Iris pigment epithelial cell (primary cell): ENCODE data around the gene TMEM255B.

Experiments
- DNase-seq: peaks from one replicate; pipeline ENCODE4 v3.0.0-alpha.2; 2011; ENCODE audit warnings: low read depth

Gene TMEM255B

GRCh38 chr13:113849546-113849945 lies 90.5 kb downstream of the TMEM255B start:
- no peak for DNase-seq

GRCh38 chr13:113849981-113850721 lies 91.1 kb downstream of the TMEM255B start:
- no peak for DNase-seq

- DNase-seq, result no peak
Measured at GRCh38 chr13:113850722-113851479, 91.9 kb downstream of the TMEM255B start.

GRCh38 chr13:113851480-113851803 lies 92.4 kb downstream of the TMEM255B start:
- DNase-seq, result no peak

GRCh38 chr13:113851826-113852535 lies 93.0 kb downstream of the TMEM255B start:
- no peak for DNase-seq

GRCh38 chr13:113852536-113853517 lies 93.8 kb downstream of the TMEM255B start:
- DNase-seq, result no peak

GRCh38 chr13:113853518-113854237 lies 94.7 kb downstream of the TMEM255B start:
- no peak for DNase-seq

GRCh38 chr13:113854238-113855011 lies 95.4 kb downstream of the TMEM255B start:
- DNase-seq, result no peak

GRCh38 chr13:113855012-113855921 lies 96.2 kb downstream of the TMEM255B start:
- no peak for DNase-seq

GRCh38 chr13:113855931-113856715 lies 97.1 kb downstream of the TMEM255B start:
- no peak for DNase-seq

GRCh38 chr13:113856716-113857065 lies 97.7 kb downstream of the TMEM255B start:
- DNase-seq, result peak; percentile 43

- no peak for DNase-seq
Measured at GRCh38 chr13:113857531-113858195, 98.6 kb downstream of the TMEM255B start.

GRCh38 chr13:113859311-113860050 lies 100.5 kb downstream of the TMEM255B start:
- no peak for DNase-seq

GRCh38 chr13:113860051-113860664 lies 101.1 kb downstream of the TMEM255B start:
- DNase-seq, result no peak

GRCh38 chr13:113860665-113861432 lies 101.8 kb downstream of the TMEM255B start:
- DNase-seq, result no peak
